Muscle of back (tissue), 11 donors: ENCODE results near the gene BAZ1B. TPM values are rescaled to one million over a fixed set of nuclear protein-coding genes. Genes with fewer than 3 reads are reported as not detected.
A peak's percentile ranks its signal among the peaks of the same experiment; 100 is the strongest.
"Not testable (repeated sequence)": the region's sequence is repeated elsewhere in the genome, so short reads cannot be mapped to it uniquely, and the experiment has no call there.

ENCODE experiments used
- DNase-seq, 3 donors: peaks; one replicate each; pipeline versions ENCODE4 v3.0.0 to v3.0.0-alpha.2; 2013
- polyA plus RNA-seq, 10 donors: library from polyadenylated mRNA; unstranded; fragments of 120-200 nt; gene quantifications; one replicate each; pipeline ENCODE4 v1.2.1, GENCODE V29; 2013; ENCODE audit not compliant: insufficient read length in 10 of 10

Gene BAZ1B
- polyA plus RNA-seq, 10 donors = 46.3 to 60.5 (median 50.3) TPM

DNA sequence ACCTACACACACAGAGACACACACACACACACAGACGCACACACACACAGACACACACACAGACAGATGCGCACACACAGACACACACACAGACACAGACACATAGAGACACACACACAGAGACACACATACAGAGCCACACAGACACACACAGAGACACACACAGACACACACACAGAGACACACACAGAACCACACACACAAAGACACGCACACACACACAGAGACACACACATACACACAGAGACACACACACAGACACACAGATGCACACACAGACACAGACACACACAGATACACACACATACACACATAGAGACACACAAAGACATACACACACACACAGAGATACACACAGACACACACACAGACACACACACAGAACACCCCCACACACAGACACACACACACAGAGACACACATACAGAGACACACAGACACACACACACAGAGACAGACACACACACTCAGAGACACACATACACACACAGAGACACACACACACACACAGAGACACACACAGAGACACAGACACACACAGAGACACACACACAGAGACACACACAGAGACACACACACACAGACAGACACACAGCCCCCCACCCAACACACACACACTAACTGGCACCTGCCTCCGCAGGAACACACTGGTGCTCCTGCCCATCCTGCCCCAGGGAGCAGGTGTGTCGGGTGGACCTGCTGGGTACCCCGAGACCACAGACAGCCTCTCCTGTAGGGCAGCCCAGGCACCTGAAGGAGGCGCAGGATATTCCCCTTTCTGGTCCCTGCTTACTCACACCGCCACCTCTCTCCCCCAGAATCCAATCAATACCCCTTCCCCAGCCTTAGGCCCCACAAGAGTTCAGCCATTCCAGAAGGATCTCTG lies 93.9 kb downstream of the BAZ1B start:
- DNase-seq = no peak

DNA sequence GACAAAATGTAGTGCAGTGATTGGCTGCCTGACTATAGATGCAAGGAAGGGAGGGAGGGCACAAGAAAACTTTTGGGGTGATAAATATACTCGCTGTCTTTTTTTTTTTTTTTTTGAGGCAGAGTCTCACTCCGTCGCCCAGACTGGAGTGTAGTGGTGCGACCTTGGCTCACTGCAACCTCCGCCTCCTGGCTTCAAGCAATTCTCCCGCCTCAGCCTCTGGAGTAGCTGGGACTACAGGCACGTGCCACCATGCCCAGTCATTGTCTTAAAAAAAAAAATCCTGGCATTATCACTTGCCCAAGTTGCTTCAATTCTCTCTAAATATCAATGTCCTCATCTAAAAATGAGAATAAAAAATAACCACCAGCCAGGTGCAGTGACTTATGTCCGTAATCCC lies 96.1 kb downstream of the BAZ1B start:
- no peak for DNase-seq

DNA sequence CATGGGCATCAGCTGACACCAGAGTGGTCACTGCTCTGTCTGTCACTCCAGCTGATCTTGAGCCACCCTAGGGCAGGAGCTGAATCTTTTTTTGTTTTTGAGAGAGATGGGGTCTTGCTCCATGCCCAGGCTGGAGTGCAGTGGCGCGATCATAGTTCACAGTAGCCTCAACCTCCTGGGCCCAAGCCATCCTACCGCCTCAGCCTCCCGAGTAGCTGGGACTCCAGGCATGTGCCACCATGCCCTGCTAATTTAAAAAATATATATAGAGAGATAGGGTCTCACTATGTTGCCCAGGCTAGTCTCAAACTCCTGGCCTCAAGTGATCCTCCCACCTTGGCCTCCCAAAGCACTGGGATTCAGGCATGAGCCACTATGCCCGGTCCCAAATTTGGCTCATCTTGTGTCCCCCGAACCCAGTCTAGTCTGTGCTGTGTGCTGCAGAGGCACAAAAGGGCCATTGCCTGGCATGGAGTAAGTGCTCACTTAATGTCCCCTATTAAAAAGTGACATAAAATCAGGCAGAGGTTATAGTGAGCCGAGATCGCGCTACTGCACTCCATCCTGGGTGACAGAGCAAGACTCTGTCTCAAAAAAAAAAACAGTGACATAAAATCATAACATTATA lies 96.6 kb downstream of the BAZ1B start:
- no peak for DNase-seq

DNA sequence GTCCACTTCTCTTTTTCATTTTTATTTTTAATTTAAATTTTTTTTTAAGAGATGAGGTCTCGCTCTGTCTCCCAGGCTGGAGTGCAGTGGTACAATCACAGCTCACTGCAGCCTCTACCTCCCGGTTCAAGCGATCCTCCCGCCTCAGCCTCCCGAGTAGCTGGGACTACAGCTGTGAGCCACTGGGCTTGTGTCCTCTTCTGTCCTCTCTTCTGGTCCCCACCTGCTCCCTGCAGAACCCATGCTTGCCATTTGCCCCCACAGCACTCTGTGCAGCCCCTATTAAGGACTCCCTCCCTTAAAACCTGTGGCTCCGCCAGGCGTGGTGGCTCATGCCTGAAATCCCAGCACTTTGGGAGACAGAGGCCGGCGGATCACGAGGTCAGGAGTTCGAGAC lies 97.6 kb downstream of the BAZ1B start:
- DNase-seq = no peak

DNA sequence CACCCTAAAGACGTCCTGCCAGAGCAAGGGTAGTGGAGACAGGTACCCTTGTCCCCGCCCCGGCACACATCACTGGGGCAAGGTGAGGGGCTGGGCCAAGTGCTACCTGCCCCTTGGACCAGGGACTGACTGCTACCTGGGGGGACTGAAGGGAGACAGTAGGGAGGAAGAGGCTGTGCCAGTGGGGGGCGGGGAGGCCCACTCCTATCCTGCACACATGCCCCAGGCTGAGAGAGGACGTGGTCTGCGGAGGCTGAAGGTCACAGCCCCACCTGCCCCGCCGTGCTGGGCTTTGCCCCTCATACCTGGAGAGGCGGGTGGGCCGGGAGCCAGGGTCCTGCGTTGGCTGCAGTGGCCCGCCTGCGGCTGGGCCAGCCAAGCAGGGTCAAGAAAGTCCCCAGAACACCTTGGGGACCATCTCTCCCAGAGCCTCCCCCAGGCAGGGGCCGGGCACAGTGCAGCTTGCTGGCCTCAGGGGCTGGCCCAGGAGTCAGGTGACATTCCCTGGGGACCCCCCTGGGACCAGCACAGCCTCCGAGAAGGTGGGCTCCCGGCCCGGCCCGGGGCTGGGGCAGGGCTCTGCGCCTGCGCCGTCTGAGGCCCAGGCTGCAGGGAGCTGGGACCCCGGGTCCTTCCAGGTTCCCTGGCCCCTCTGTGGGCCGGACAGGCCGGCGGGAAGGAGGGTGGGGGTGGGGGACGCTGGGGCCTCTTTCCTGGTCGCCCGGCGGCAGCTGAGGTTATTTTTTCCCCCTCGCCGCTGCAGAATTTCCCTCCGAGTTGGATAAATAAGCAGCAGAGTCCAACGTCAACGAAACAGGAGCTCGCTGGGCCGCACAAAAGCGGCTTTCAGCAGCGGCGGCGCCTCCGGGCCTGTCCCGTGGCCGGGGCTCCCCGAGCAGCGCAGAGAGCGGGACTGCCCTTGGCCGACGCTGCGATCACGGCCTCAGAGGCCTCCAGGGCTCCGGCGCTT lies 98.3 kb downstream of the BAZ1B start:
- DNase-seq = peak in 2 of 3 donors; percentile 55 to 69

DNA sequence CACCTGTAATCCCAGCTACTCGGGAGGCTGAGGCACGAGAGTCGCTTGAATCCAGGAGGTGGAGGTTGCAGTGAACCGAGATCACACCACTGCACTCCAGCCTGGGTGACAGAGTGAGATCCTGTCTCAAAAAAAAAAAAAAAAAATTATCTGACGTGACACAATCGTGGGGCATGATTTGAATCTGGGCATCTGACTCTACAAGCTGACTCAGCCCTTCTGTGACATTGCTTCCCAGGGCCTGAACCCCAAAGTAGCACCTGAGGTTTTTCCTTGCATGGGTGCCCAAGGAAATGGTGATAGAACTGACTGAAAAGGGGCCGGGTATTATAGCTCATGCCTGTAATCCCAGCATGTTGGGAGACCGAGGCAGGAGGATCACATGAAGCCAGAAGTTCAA lies 101.5 kb downstream of the BAZ1B start:
- DNase-seq = not testable (repeated sequence)

DNA sequence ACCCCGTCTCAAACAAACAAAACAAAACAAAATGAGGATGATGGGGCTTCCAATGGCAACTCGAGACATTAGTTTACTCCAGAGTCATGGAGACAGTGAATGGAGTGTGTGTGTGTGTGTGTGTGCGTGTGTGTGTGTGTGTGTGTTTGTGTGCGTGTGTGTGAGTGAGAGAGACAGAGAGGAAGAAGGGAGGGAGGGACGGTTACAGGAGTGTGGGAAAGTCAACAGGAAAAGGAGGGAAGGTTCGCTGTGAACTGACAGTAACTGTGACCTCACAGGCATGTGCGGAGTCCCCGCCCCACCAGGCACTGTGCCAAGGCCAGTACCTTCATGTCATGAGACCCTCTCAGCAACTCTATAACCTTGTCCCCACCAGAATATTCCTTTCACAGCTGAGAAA lies 102.1 kb downstream of the BAZ1B start:
- peak in 1 of 3 donors; percentile 51 for DNase-seq

DNA sequence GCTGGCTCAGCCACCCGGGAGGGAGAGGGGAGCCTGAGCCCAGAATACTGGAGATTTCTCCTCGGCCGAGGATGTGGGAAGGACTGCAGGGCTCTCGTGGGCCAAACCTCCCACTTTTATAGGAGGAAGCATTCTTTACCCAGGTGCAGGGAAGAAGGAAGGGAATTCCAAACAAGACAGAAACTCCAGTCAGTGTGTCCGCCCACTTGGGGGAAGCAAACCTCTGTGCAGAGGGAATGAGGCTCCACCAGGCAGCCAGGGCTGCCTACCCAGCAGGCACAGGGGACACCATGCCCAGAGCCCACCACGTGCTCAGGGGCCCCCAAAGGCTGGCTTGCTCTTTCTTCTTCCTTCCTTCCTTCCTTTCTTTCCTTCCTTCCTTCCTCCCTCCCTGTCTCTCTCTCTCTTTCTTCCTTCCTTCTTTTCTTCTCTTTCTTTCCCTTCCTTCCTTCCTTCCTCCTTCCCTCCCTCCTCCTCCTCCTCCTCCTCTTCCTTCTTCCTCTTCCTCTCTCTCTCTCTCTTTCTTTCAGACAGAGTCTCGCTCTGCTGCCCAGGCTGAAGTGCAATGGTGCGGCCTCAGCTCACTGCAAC lies 103.9 kb downstream of the BAZ1B start:
- no peak for DNase-seq

DNA sequence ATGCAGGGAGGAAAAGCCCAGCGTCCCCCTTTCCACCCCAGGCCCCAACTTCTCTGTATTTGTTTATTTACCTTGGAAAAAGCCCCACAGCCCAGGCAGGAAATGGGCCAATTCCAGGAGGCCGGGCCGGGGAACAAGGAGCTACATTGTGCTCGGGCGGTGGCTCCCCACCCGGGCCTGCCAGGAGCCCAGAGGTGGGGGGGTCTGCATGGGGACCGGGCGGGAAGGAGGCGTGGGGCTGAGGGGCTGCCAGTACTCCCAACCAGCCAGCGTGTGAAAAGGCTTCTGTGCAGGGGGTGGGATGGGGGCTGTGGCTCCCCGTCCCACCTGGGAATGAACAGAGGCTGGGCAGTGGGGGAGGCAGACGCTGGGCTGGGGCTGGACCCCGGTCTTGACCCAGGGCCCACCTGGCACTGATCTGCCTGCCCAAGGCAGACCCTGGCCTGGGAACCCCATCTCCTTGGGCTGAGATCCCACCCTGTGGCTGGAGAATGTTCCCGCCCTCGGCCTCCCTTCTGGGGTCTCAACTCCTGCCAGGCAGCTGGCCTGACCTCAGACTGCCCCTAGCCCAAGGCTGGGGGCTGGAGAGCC lies 111.5 kb downstream of the BAZ1B start:
- peak in 1 of 3 donors; percentile 63 for DNase-seq

DNA sequence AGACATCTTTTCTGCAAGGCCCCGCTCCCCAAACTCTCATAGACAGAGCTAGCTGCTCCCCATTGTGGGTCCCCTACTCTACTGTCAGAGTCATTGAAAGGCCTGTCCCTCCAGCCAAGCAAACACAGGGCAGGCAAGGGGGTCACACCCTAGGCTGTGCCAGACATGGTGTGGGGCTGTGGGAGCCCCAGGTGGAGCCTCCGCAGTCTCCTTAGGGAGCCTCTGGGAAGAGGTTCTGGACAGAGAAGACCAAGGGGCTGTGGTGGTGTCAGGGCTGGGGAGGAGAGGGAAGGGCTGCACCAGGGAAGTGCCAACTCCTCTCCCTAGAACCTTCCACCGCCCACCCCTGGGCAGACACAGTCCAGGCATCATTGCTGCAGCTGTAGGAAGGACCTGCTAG lies 117.2 kb downstream of the BAZ1B start:
- DNase-seq = not testable (repeated sequence)

DNA sequence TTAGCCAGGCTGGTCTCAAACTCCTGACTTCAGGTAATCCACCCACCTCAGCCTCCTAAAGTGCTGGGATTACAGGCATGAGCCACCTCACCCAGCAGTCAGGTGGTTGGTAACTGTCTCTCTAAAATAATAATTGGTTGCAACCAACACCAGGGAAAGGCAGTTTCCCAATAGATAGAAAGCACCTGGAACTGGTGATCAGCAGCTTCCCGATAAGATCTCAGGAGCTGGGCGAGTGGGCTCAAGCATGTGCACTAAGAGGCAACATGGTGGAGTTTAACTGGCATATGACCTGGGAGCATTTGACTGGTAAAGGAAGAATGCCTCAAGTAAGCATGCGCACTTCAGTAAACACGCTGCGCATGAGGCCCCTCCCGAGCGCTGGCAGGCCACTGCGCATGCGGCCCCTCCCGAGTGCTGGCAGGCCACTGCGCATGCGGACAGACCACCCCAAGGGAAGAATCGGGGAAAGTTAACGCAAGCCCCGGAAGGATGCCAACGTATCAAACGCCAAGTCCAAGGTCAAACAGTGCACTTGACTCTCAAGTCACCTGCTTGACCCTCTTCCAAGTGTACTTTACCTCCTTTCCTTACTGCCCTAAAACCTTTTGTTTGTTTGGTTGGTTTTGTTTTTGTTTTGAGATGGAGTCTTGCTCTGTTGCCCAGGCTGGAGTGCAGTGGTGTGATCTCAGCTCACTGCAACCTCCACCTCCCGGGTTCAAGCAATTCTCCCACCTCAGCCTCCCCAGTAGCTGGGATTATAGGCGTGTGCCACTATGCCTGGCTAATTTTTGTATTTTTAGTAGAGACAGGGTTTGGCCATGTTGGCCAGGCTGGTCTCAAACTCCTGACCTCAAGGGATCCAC lies 122.7 kb downstream of the BAZ1B start:
- DNase-seq = peak; percentile 54 to 87 (median 85)

DNA sequence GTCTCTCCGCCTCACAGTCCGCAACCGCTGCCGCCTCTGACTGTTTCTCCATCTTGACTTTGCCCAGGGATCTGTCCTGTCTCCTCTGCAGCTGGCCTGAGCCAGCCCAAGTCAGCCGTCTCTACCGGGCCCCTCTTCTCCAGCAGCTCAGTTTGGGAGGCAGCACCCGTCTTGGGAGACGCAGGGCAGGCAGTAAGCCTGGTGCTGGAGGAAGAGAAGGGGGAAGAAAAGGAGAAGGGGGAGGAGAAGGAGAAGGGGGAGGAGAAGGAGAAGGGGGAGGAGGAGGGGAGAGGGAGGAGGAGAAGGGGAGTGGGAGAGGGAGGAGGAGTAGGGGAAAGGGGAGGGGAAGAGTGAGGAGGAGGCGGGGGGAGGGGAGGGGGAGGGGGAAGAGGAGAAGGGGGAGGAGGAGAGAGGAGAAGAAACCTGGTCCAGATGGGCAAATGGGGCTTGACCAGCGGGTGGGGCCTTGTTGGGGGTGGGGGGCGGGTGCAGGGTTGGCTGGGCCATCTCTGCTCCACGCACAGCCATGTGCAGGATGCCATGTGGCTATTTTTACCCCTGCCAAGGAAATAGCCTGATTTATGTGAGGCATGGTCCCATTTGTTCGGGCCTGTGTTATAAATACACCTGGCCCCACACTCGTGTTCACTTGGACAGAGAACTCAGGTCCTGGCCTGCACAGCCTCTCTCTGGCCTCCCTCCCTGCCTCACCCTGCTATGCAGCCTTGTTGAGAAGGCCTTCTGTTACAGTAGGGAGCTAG lies 124.4 kb downstream of the BAZ1B start:
- peak; percentile 59 to 73 (median 69) for DNase-seq

DNA sequence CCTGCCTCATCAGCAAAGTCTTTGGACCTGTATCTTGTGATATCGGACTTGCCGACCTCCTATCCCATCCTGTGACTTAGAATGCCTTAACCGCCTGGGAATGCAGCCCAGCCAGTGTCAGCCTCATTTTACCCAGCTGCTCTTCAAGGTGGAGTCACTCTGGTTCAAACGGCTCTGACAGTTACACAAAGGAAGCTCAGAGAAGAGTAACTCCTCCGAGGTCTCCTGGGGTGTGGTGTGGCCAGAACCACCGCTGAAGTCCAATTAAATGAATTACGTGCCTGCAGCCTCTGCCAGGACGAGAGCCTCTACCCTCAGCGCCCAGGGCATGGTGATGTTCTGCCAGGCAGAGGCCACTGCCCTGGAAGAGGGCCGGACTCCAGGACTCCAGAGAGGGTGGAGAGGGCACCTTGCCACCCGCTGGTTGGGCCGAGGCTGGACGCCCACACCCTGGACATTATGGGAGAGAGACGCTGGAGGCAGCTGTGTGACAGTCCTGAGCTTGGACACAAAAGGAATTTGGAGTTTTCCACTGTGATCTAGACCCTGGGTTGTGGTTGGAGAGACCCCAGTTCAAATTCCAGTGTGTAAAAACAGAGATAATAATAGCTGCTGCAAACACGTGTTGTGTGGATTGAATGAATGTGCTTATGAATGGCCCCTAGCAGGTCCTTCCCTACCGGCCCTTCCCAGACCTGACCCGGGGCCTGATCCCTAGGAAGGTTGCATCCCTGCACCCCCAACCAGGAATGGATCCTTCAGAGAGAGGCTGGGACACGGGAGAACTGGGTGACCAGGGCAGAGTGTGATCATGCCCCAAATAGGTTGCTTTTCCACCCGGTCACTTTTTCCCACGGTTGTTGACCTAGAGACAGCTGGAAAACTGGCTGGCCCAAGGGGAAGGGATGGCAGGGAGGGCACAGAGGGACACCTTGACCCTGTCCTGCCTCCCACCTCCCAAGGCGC lies 126.3 kb downstream of the BAZ1B start:
- DNase-seq = no peak

DNA sequence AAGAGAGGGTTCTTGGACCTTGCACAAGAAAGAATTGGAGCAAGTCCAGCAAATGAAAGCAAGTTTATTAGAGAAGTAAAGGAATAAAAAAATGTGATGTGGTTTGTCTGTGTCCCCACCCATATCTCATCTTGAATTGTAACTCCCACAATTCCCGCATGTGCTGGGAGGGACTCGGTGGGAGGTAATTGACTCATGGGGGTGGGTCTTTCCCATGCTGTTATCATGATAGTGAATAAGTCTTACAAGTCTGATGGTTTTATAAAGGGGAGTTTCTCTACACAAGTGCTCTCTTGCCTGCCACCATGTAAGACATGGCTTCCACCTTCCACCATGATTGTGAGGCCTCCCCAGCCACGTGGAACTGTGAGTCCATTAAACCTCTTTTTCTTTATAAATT lies 127.7 kb downstream of the BAZ1B start:
- DNase-seq = no peak

DNA sequence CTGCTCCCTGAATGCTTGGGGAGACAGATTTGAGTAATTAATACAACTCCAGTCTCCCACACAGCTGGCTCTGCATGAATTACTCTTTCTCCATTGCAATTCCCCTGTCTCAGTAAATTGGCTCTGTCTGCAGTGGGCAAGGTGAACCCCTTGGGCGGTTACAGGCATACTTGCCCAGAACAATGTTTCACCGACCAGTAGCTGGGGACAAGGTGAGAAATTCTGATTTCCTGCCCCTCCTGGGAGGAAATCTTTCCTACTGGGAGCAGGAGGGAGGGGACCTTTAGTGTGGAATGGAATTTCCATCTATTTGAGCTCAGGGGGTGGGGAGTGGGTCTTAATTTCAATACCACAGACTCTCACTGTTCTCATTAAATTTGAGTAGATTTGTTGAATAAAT lies 130.7 kb downstream of the BAZ1B start:
- no peak for DNase-seq
